ENCODE data around the gene EPB41. TPM values are rescaled to one million over a fixed set of nuclear protein-coding genes. Genes with fewer than 3 reads are reported as not detected.
"Not testable (repeated sequence)": the region's sequence is repeated elsewhere in the genome, so short reads cannot be mapped to it uniquely, and the experiment has no call there.

Gene EPB41
- total RNA-seq, 3 donors from 2014 or later (not counting 1 experiment from before 2014, with no cell fraction given), result 151 to 196 (median 172) TPM

GRCh38 chr1:29100487-29100886 is 186.1 kb downstream of the EPB41 start:
- Histone ChIP-seq H3K27me3 (ENCODE audit: control insufficient read depth, insufficient read depth, low read length) (no peaks in the 10 kb centered on the region), H3K4me1 (ENCODE audit: control insufficient read depth, insufficient read depth, low read length) (no peaks in the 10 kb centered on the region), H3K9me3 (ENCODE audit: control insufficient read depth, insufficient read depth, low read length) (no peaks in the 10 kb centered on the region), H3K27ac (ENCODE audit: low read length) (no peak overlapping the region), H3K36me3 (ENCODE audit: control insufficient read depth, insufficient read depth, low read length) (peaks cover 34% of the 10 kb centered on the region), H3K4me3 (ENCODE audit: low read length) (no peak overlapping the region)
- DNase-seq, result no peak
- no peak for ATAC-seq
- no peak overlapping the region for H3K4me3 Mint-ChIP-seq
- peaks cover 7 to 13% of the 10 kb centered on the region in 2 donors for H3K4me1 Mint-ChIP-seq
- intact Hi-C loops (cut with micrococcal nuclease), result no loop called here
- H3K27ac Mint-ChIP-seq, result no peak overlapping the region
- H3K27me3 Mint-ChIP-seq (ENCODE audit: low read depth in 2 of 2), result no peaks in the 10 kb centered on the region
- WGBS (ENCODE audit: insufficient coverage), result no CpG with 5 or more reads among the region's 1 CpG
- no peaks in the 10 kb centered on the region for H3K9me3 Mint-ChIP-seq
- peaks cover 7% of the 10 kb centered on the region for H3K36me3 Mint-ChIP-seq
- TF ChIP-seq CTCF (IDR thresholded peaks at IDR 0.05), result no peak

- H3K27me3 Mint-ChIP-seq (ENCODE audit: low read depth in 2 of 2), result no peaks in the 10 kb centered on the region
- intact Hi-C loops (cut with micrococcal nuclease), result no loop called here
- H3K27ac Mint-ChIP-seq, result no peak overlapping the region
- Histone ChIP-seq H3K27me3 (ENCODE audit: control insufficient read depth, insufficient read depth, low read length) (no peaks in the 10 kb centered on the region), H3K9me3 (ENCODE audit: control insufficient read depth, insufficient read depth, low read length) (no peaks in the 10 kb centered on the region), H3K4me1 (ENCODE audit: control insufficient read depth, insufficient read depth, low read length) (no peaks in the 10 kb centered on the region), H3K4me3 (ENCODE audit: low read length) (no peak overlapping the region), H3K36me3 (ENCODE audit: control insufficient read depth, insufficient read depth, low read length) (peaks cover 27% of the 10 kb centered on the region), H3K27ac (ENCODE audit: low read length) (no peak overlapping the region)
- TF ChIP-seq CTCF (IDR thresholded peaks at IDR 0.05), result no peak
- DNase-seq, result no peak
- no peaks in the 10 kb centered on the region for H3K36me3 Mint-ChIP-seq
- ATAC-seq, result no peak
- no peaks in the 10 kb centered on the region for H3K9me3 Mint-ChIP-seq
- no peak overlapping the region for H3K4me3 Mint-ChIP-seq
- H3K4me1 Mint-ChIP-seq, result peaks cover 0 to 3% of the 10 kb centered on the region in 2 donors
- WGBS (ENCODE audit: insufficient coverage), result 97% methylated on average over 6 of the region's 6 CpGs
Observed at GRCh38 chr1:29105822-29106221, 191.5 kb downstream of the EPB41 start.

- intact Hi-C loops (cut with micrococcal nuclease); ATAC-seq: not testable (repeated sequence)
- peaks cover 11% of the 10 kb centered on the region in 2 donors for H3K4me1 Mint-ChIP-seq
Observed at GRCh38 chr1:29108041-29108440, 193.7 kb downstream of the EPB41 start.

GRCh38 chr1:29112705-29113412 is 198.5 kb downstream of the EPB41 start:
- Mint-ChIP-seq H3K36me3 (peaks cover 22% of the 10 kb centered on the region), H3K9me3 (no peaks in the 10 kb centered on the region), H3K4me3 (no peak overlapping the region), H3K4me1 (peaks cover 13 to 18% of the 10 kb centered on the region in 2 donors), H3K27ac (peak overlapping the region; percentile 10 to 38), H3K27me3 (ENCODE audit: low read depth in 2 of 2) (no peaks in the 10 kb centered on the region)
- Histone ChIP-seq H3K9me3 (ENCODE audit: control insufficient read depth, insufficient read depth, low read length) (no peaks in the 10 kb centered on the region), H3K27ac (ENCODE audit: low read length) (no peak overlapping the region), H3K27me3 (ENCODE audit: control insufficient read depth, insufficient read depth, low read length) (no peaks in the 10 kb centered on the region), H3K4me3 (ENCODE audit: low read length) (no peak overlapping the region), H3K36me3 (ENCODE audit: control insufficient read depth, insufficient read depth, low read length) (peaks cover 55% of the 10 kb centered on the region), H3K4me1 (ENCODE audit: control insufficient read depth, insufficient read depth, low read length) (no peaks in the 10 kb centered on the region)
- 91% methylated on average over 7 of the region's 7 CpGs for WGBS (ENCODE audit: insufficient coverage)
- no peak for DNase-seq
- no peak for ATAC-seq
- no peak for TF ChIP-seq CTCF (IDR thresholded peaks at IDR 0.05)
- intact Hi-C loops (cut with micrococcal nuclease), result no loop called here

More at GRCh38 chr1:29108041-29108440, 193.7 kb downstream of the EPB41 start:
- H3K4me3 Mint-ChIP-seq; H3K9me3 Mint-ChIP-seq; DNase-seq; H3K27me3 ChIP-seq (ENCODE audit: control insufficient read depth, insufficient read depth, low read length); H3K9me3 ChIP-seq (ENCODE audit: control insufficient read depth, insufficient read depth, low read length); H3K27ac Mint-ChIP-seq; H3K27me3 Mint-ChIP-seq (ENCODE audit: low read depth in 2 of 2); H3K4me1 ChIP-seq (ENCODE audit: control insufficient read depth, insufficient read depth, low read length); H3K4me3 ChIP-seq (ENCODE audit: low read length); H3K27ac ChIP-seq (ENCODE audit: low read length): not testable (repeated sequence)
- 100% methylated on average over 2 of the region's 6 CpGs for WGBS (ENCODE audit: insufficient coverage)
- peaks cover 12% of the 10 kb centered on the region for H3K36me3 Mint-ChIP-seq
- H3K36me3 ChIP-seq (ENCODE audit: control insufficient read depth, insufficient read depth, low read length), result peaks cover 31% of the 10 kb centered on the region
